ENCODE measurements around the gene PHIP. TPM values are rescaled to one million over a fixed set of nuclear protein-coding genes. Genes with fewer than 3 reads are reported as not detected.

PHIP gene
- total and polyA plus RNA-seq, 9 of the 15 experiments (the other 6 are each of a cell fraction or from before 2014, with no cell fraction given), result 8.1 to 36.3 (median 16.5) TPM

- no peak for TF ChIP-seq GTF3C2 (IDR thresholded peaks at IDR 0.05; ENCODE audit: borderline replicate concordance, extremely low read depth, insufficient read length)
- TF ChIP-seq, protein P1, sequence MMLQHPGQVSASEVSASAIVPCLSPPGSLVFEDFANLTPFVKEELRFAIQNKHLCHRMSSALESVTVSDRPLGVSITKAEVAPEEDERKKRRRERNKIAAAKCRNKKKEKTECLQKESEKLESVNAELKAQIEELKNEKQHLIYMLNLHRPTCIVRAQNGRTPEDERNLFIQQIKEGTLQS (IDR thresholded peaks at IDR 0.05), result no peak
- TF ChIP-seq, protein P1 (CRISPR knock-in tag; conservative IDR thresholded peaks at IDR 0.05), result no peak
- TF ChIP-seq CAMTA2 (CRISPR knock-in tag; conservative IDR thresholded peaks at IDR 0.05), result no peak
- TF ChIP-seq SREBF1 (IDR thresholded peaks at IDR 0.05; ENCODE audit: borderline replicate concordance, low read depth, low read length), result no peak
- no peak for TF ChIP-seq FOXP1 (CRISPR knock-in tag; IDR thresholded peaks at IDR 0.05)
- TF ChIP-seq ZNF239 (CRISPR knock-in tag; IDR thresholded peaks at IDR 0.05), result no peak
- no peak for TF ChIP-seq KDM1A (IDR thresholded peaks at IDR 0.05)
- TF ChIP-seq CBX5 (IDR thresholded peaks at IDR 0.05; ENCODE audit: borderline replicate concordance, low read depth), result no peak
- TF ChIP-seq GABPA (tag; conservative IDR thresholded peaks at IDR 0.05; ENCODE audit: low read depth), result no peak
- TF ChIP-seq, protein P2, sequence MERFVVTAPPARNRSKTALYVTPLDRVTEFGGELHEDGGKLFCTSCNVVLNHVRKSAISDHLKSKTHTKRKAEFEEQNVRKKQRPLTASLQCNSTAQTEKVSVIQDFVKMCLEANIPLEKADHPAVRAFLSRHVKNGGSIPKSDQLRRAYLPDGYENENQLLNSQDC (CRISPR knock-in tag; IDR thresholded peaks at IDR 0.05), result no peak
- TF ChIP-seq TFE3 (CRISPR knock-in tag; IDR thresholded peaks at IDR 0.05), result no peak
These were observed 16.9 kb upstream of the PHIP start (continued) for GRCh38 chr6:79094938-79095337.

Data from K562 (cell line).